Esophagus muscularis mucosa (tissue), 4 donors: Measurements from ENCODE around the gene XYLB. TPM values are rescaled to one million over a fixed set of nuclear protein-coding genes. Genes with fewer than 3 reads are reported as not detected.

Source experiments
- DNase-seq: peaks from one replicate; pipeline ENCODE4 v3.0.0-alpha.2; 2017; ENCODE audit errors: extremely low spot score
- H3K27ac ChIP-seq, 4 donors: fragments of 200-600 bp; sonication (generic); replicated peaks in 1 of 4; 1 replicate in 3 of 4; 2 replicates in 1 of 4; pipeline ENCODE4 v1.5.1; 2016 to 2019; ENCODE audit warnings: mild to moderate bottlenecking in 1 of 4
- H3K27me3 ChIP-seq, 4 donors: fragments of 200-600 bp; sonication (generic); one replicate each; pipeline versions ENCODE4 v1.5.1 to v1.6.0; 2016 to 2019
- H3K36me3 ChIP-seq, 4 donors: fragments of 200-600 bp; sonication (generic); one replicate each; pipeline ENCODE4 v1.5.1; 2016 to 2019
- H3K4me1 ChIP-seq, 4 donors: fragments of 200-600 bp; sonication (generic); one replicate each; pipeline ENCODE4 v1.5.1; 2016 to 2019
- H3K4me3 ChIP-seq, 4 donors: fragments of 200-600 bp; sonication (generic); 1 replicate in 2 of 4; 2 replicates in 2 of 4; pipeline ENCODE4 v1.5.1; 2016 to 2019; ENCODE audit warnings: mild to moderate bottlenecking in 4 of 4, moderate library complexity in 1 of 4
- H3K9me3 ChIP-seq, 4 donors: fragments of 200-600 bp; sonication (generic); 1 replicate in 3 of 4; 2 replicates in 1 of 4; pipeline ENCODE4 v1.5.1; 2016 to 2019
- CTCF ChIP-seq, 3 experiments: fragments of 200-600 bp in 2 of 3; fragments of 450-650 bp in 1 of 3; sonication (generic) in 2 of 3; IDR thresholded peaks; one replicate each; pipeline ENCODE4 v1.5.1; 2017 to 2019; ENCODE audit warnings: antibody characterized with exemption in 3 of 3, mild to moderate bottlenecking in 2 of 3, moderate library complexity in 1 of 3
- EP300 ChIP-seq: sonication (generic); formaldehyde crosslinking; IDR thresholded peaks from one replicate; pipeline ENCODE4 v1.6.1; 2017; ENCODE audit warnings: antibody characterized with exemption
- POLR2A ChIP-seq: fragments of 450-650 bp; IDR thresholded peaks from one replicate; pipeline ENCODE4 v1.6.1; 2017; ENCODE audit warnings: antibody characterized with exemption, moderate library complexity, mild to moderate bottlenecking, low read depth
- POLR2AphosphoS5 ChIP-seq, 2 donors: sonication (generic); formaldehyde crosslinking; IDR thresholded peaks; one replicate each; pipeline ENCODE4 v1.6.1; 2017; ENCODE audit warnings: antibody characterized with exemption in 2 of 2
- WGBS: methylation state at CpG from one replicate; pipeline ENCODE4 v1.1.5; 2018; 5-methylcytosine and 5-hydroxymethylcytosine counted together
- intact Hi-C: fragments of 100-400 bp; cut with DNase I; formaldehyde crosslinking; loops from one replicate; pipeline ENCODE4 v1.15.1; 2023
- total RNA-seq, 4 donors: library from RNA; depleted of rRNA; stranded (reverse); fragments of >200 nt; gene quantifications; one replicate each; pipeline versions ENCODE4 v1.1.0 to v1.2.1, GENCODE V29; 2016

XYLB gene
- total RNA-seq, 4 donors from 2014 or later = 0.65 to 2.5 (median 1.2) TPM

GRCh38 chr3:38370149-38370548, 23.6 kb downstream of the XYLB start:
- Histone ChIP-seq H3K27me3 (no peaks in the 10 kb centered on the region), H3K27ac (no peak overlapping the region), H3K4me1 (no peaks in the 10 kb centered on the region), H3K36me3 (peaks cover 0 to 92% (median 26%) of the 10 kb centered on the region in 4 donors), H3K4me3 (no peak overlapping the region), H3K9me3 (no peaks in the 10 kb centered on the region)
- DNase-seq = no peak
- intact Hi-C loops = no loop called here
- 72% methylated on average over 2 of the region's 2 CpGs for WGBS
- TF ChIP-seq CTCF (IDR thresholded peaks at IDR 0.05) (no peak), EP300 (no peak), POLR2A (no peak), POLR2AphosphoS5 (IDR thresholded peaks at IDR 0.05) (no peak)

DNA sequence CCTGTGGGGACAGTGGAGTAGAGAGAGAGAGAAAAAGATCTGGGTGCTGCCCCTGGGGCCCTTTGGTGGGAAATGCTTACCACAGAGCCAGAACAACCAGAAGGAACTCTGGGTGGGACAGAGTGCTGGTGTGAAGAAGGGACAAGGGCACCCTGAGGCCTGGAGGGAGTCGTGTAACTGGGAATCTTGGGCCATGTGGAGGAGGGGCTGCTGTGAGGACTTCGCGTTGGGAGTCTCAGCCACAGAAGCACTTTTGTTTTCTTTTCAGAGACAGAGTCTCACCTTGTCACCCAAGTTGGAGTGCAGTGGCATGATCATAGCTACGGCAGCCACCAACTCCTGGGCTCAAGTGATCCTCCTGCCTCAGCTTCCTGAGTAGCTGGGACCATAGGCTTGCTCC, 24.3 kb downstream of the XYLB start:
- Histone ChIP-seq H3K27ac (no peak overlapping the region), H3K27me3 (no peaks in the 10 kb centered on the region), H3K4me1 (no peaks in the 10 kb centered on the region), H3K36me3 (peaks cover 0 to 90% (median 21%) of the 10 kb centered on the region in 4 donors), H3K9me3 (no peaks in the 10 kb centered on the region), H3K4me3 (no peak overlapping the region)
- TF ChIP-seq CTCF (IDR thresholded peaks at IDR 0.05) (no peak), POLR2AphosphoS5 (IDR thresholded peaks at IDR 0.05) (no peak), EP300 (no peak), POLR2A (no peak)
- WGBS = 86% methylated on average over 3 of the region's 4 CpGs
- intact Hi-C loops = no loop called here
- no peak for DNase-seq

DNA sequence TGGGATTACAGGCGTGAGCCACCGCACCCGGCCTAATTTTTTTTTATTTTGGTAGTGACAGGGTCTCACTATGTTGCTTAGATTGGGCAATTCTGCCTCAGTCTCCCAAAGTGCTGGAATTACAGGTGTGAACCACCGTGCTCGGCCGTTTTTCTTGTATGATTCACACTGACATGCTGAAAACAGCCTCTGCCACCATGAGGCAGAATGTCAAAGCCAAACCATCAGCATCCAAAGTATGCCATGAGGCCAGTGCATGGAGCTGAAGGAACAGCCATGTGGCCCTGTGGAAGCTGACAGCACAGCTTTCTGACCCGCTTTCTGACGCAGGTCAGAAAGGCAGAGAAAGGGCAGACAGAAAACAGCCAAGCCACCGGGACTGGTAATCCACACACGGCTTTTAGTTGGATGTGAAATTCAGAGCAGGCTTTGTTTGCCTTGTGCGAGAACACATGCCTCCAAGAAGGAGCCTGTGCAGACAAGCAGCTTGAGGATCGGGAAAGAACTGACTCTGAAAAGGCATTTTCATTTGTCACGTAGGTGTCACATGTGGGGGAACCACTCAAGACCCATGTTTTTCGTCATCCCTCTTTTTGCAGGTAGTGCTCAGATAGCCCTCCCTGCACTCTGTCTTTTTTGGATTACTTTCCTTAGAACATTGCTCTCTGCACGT, 25.1 kb downstream of the XYLB start:
- Histone ChIP-seq H3K4me1 (no peaks in the 10 kb centered on the region), H3K36me3 (peaks cover 0 to 91% (median 20%) of the 10 kb centered on the region in 4 donors), H3K27ac (no peak overlapping the region), H3K4me3 (no peak overlapping the region), H3K9me3 (no peaks in the 10 kb centered on the region), H3K27me3 (no peaks in the 10 kb centered on the region)
- intact Hi-C loops = no loop called here
- TF ChIP-seq CTCF (IDR thresholded peaks at IDR 0.05) (no peak), EP300 (no peak), POLR2AphosphoS5 (IDR thresholded peaks at IDR 0.05) (no peak), POLR2A (no peak)
- WGBS = 85% methylated on average over 15 of the region's 15 CpGs
- DNase-seq = no peak

DNA sequence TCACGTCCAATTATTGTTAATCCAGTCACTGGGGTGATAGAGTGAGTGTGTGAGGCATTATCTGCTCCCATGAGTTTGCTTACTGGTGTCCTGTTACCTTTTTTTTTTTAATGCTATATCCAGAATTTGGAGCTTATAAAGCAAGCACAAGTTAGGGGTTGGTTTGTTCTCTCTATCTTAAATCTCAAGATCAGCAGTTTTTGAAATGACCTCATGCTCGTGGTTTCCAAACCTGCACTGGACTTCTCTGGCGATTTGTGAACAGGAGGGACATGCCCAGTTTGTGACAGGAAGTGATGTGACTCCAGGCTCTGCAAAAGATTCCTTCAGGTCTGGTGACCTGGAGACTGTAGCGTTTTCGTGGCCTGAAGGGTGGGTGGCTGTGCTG, 25.6 kb downstream of the XYLB start:
- H3K36me3 ChIP-seq = peaks cover 0 to 87% (median 23%) of the 10 kb centered on the region in 4 donors
- 89% methylated on average over 5 of the region's 5 CpGs for WGBS
- no peak overlapping the region for H3K27ac ChIP-seq
- H3K4me1 ChIP-seq = no peaks in the 10 kb centered on the region
- TF ChIP-seq POLR2A (no peak), CTCF (IDR thresholded peaks at IDR 0.05) (no peak), EP300 (no peak), POLR2AphosphoS5 (IDR thresholded peaks at IDR 0.05) (no peak)
- no peak for DNase-seq
- intact Hi-C loops = no loop called here
- H3K27me3 ChIP-seq = no peaks in the 10 kb centered on the region
- H3K9me3 ChIP-seq = no peaks in the 10 kb centered on the region
- H3K4me3 ChIP-seq = no peak overlapping the region

GRCh38 chr3:38374221-38374620, 27.6 kb downstream of the XYLB start:
- intact Hi-C loops = no loop called here
- H3K27me3 ChIP-seq = no peaks in the 10 kb centered on the region
- peaks cover 0 to 90% (median 25%) of the 10 kb centered on the region in 4 donors for H3K36me3 ChIP-seq
- H3K4me3 ChIP-seq = no peak overlapping the region
- WGBS = 78% methylated on average over 8 of the region's 9 CpGs
- no peak for DNase-seq
- H3K27ac ChIP-seq = no peak overlapping the region
- H3K9me3 ChIP-seq = no peaks in the 10 kb centered on the region
- H3K4me1 ChIP-seq = no peaks in the 10 kb centered on the region
- TF ChIP-seq POLR2A = no peak
- TF ChIP-seq EP300 = no peak
- no peak for TF ChIP-seq POLR2AphosphoS5 (IDR thresholded peaks at IDR 0.05)
- TF ChIP-seq CTCF (IDR thresholded peaks at IDR 0.05) = no peak
